ENCODE results near the gene ZNF316.

Gene ZNF316

DNA sequence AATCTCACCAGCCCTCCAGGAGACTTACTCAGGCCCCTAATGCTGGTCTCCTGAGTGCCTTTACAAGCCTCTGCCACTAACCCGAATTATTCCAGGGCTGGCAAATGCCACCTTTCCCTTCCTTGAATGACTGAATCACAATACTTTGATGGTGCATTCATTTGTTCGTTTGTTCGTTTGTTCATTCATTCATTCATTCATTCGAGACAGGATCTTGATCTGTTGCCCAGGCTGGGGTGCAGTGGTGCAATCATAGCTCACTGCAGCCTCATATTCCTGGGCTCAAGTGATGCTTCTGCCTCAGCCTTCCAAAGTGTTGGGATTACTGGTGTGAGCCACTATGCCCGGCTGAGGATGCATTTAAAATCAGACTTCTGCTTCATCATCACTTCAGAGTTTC is 63.7 kb downstream of the ZNF316 start:
- no peak for FAIRE-seq

DNA sequence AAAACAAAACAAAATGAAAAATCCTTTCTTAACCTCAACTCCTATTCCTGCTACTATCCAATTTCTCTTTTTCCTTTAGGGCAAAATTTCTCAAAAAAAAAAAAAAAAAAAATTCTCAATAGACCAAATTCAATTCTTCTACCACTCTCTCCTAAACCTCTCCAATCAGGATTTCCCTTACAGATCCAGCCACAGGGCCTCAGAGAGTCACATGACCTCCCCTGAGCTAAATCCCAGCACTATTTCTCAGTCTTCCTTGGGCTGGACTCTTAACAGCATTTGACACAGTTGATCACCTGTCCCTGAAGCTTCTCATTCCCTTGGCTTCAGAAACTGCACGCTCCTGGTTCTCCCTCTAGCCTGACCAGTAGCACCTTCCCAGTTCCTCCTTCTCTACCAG is 64.7 kb downstream of the ZNF316 start:
- FAIRE-seq: no peak
